Tibial nerve (tissue), 4 donors: Measurements from ENCODE around the gene SERPINB2.

Source experiments
- EP300 ChIP-seq, 2 donors: sonication (generic); formaldehyde crosslinking; IDR thresholded peaks; one replicate each; pipeline ENCODE4 v1.6.1; 2017; ENCODE audit warnings: antibody characterized with exemption in 2 of 2, mild to moderate bottlenecking in 1 of 2
- TF ChIP-seq, protein P1 (sequence below), 5 experiments: fragments of 200-600 bp in 3 of 5; fragments of 450-650 bp in 2 of 5; sonication (generic) in 3 of 5; IDR thresholded peaks; one replicate each; pipeline ENCODE4 v1.5.1; 2016 to 2019; ENCODE audit warnings: antibody characterized with exemption in 5 of 5, mild to moderate bottlenecking in 3 of 5, moderate library complexity in 2 of 5

DNA sequence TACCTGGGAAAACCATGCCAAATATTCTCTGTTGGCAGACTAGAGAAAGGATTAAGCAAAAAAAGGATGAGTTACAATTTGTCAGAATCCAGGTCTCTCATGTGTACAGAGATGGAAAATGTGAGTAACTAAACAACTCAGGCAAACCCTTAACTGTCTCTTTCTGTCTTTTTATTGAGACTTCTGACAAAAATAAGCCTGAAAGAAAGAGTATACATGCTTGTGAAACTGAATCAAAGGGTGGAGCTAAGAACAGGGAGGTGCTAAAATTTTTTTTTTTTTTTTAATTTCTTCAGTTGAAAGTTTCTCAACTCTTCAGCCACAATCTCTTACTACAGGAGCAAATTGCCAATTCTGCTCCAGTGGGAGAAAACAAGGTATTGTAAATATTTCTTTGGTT, 20.2 kb downstream of the SERPINB2 start, which contains the start of gene SERPINB10:
- TF ChIP-seq, protein P1, sequence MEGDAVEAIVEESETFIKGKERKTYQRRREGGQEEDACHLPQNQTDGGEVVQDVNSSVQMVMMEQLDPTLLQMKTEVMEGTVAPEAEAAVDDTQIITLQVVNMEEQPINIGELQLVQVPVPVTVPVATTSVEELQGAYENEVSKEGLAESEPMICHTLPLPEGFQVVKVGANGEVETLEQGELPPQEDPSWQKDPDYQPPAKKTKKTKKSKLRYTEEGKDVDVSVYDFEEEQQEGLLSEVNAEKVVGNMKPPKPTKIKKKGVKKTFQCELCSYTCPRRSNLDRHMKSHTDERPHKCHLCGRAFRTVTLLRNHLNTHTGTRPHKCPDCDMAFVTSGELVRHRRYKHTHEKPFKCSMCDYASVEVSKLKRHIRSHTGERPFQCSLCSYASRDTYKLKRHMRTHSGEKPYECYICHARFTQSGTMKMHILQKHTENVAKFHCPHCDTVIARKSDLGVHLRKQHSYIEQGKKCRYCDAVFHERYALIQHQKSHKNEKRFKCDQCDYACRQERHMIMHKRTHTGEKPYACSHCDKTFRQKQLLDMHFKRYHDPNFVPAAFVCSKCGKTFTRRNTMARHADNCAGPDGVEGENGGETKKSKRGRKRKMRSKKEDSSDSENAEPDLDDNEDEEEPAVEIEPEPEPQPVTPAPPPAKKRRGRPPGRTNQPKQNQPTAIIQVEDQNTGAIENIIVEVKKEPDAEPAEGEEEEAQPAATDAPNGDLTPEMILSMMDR (IDR thresholded peaks at IDR 0.05), result no peak
- TF ChIP-seq EP300 (IDR thresholded peaks at IDR 0.05), result no peak
